ENCODE data around the gene CD52. TPM values are rescaled to one million over a fixed set of nuclear protein-coding genes. Genes with fewer than 3 reads are reported as not detected.

CD52 gene
- total and polyA plus RNA-seq, 2 donors (not counting 3 experiments of a cell fraction or from before 2014, with no cell fraction given), result not detected

GRCh38 chr1:26344147-26344920 lies 26.6 kb downstream of the CD52 start:
- CTCF ChIA-PET, result no interaction called here
- Histone ChIP-seq H3K27ac (ENCODE audit: insufficient read depth, low read depth, low read length) (no peak overlapping the region), H4K20me1 (replicated peaks; ENCODE audit: control insufficient read depth, extremely low read depth, insufficient read depth, low read length) (no peaks in the 10 kb centered on the region), H3K9ac (replicated peaks; ENCODE audit: extremely low read depth, insufficient read depth, low read length) (no peak overlapping the region), H3K9me3 (replicated peaks; ENCODE audit: control insufficient read depth, insufficient read depth, low read length) (no peaks in the 10 kb centered on the region), H3K4me3 (replicated peaks in 1 of 3; ENCODE audit: insufficient read depth in 1 of 3, low read depth in 1 of 3, low read length in 3 of 3) (no peak overlapping the region), H3K4me2 (ENCODE audit: insufficient read depth, low read length) (no peak overlapping the region), H3K4me1 (ENCODE audit: control insufficient read depth, extremely low read depth, insufficient read depth, low read length) (no peaks in the 10 kb centered on the region), H3K36me3 (ENCODE audit: control insufficient read depth in 2 of 2, extremely low read depth in 1 of 2, insufficient read depth in 2 of 2, low read length in 2 of 2) (no peaks in the 10 kb centered on the region), H3K79me2 (ENCODE audit: control insufficient read depth, insufficient read depth, low read length) (no peaks in the 10 kb centered on the region), H3K27me3 (ENCODE audit: control insufficient read depth in 2 of 2, insufficient read depth in 2 of 2, low read length in 2 of 2) (no peaks in the 10 kb centered on the region), H2AFZ (ENCODE audit: low read depth, low read length) (no peak overlapping the region), H3K9me1 (replicated peaks; ENCODE audit: control insufficient read depth, extremely low read depth, insufficient read depth, low read length) (no peaks in the 10 kb centered on the region)
- intact Hi-C loops (cut with micrococcal nuclease) (no loop called here), dilution Hi-C loops (cut with MboI; ENCODE audit: extremely low pct_ligation_motif_present, low sequenced_read_pairs) (no loop called here)
- TF ChIP-seq POLR2A (IDR thresholded peaks at IDR 0.05; ENCODE audit: low read depth, low read length) (no peak), MYC (IDR thresholded peaks at IDR 0.05; ENCODE audit: low read depth, low read length) (no peak), GATA2 (IDR thresholded peaks at IDR 0.05; ENCODE audit: insufficient read depth, insufficient read length, low read depth, low read length) (no peak), MAX (IDR thresholded peaks at IDR 0.05; ENCODE audit: insufficient read depth, insufficient read length) (no peak), JUN (IDR thresholded peaks at IDR 0.05; ENCODE audit: borderline replicate concordance, insufficient read depth, insufficient read length, low read depth) (no peak), CTCF (IDR thresholded peaks at IDR 0.05; ENCODE audit: extremely low read depth in 1 of 2, insufficient read depth in 1 of 2, low read depth in 1 of 2, low read length in 2 of 2) (no peak), EZH2 (IDR thresholded peaks at IDR 0.05; ENCODE audit: borderline replicate concordance, low read depth, low read length, severe bottlenecking) (no peak), POLR2AphosphoS5 (IDR thresholded peaks at IDR 0.05; ENCODE audit: insufficient read depth, low read depth, low read length) (no peak)
- DNase-seq (ENCODE audit: low read depth, low spot score), result no peak
- FAIRE-seq, result no peak
- POLR2A ChIA-PET, result no interaction called here
- BruUV-seq (replicated peaks), result no TSS peak
